Gastrocnemius medialis (tissue), 4 donors: ENCODE data around the gene TMEM108.

Source experiments
- POLR2A ChIP-seq, 2 donors: fragments of 450-650 bp; IDR thresholded peaks; one replicate each; pipeline ENCODE4 v1.6.1; 2017; ENCODE audit warnings: antibody characterized with exemption in 2 of 2, mild to moderate bottlenecking in 2 of 2, moderate library complexity in 2 of 2
- TF ChIP-seq, protein P1 (sequence below), 5 experiments: fragments of 450-650 bp in 3 of 5; fragments of 200-600 bp in 2 of 5; sonication (generic) in 2 of 5; IDR thresholded peaks in 4 of 5; conservative IDR thresholded peaks in 1 of 5; 1 replicate in 4 of 5; 2 replicates in 1 of 5; pipeline ENCODE4 v1.5.1; 2016 to 2019; ENCODE audit warnings: antibody characterized with exemption in 5 of 5, mild to moderate bottlenecking in 3 of 5, moderate library complexity in 3 of 5

DNA sequence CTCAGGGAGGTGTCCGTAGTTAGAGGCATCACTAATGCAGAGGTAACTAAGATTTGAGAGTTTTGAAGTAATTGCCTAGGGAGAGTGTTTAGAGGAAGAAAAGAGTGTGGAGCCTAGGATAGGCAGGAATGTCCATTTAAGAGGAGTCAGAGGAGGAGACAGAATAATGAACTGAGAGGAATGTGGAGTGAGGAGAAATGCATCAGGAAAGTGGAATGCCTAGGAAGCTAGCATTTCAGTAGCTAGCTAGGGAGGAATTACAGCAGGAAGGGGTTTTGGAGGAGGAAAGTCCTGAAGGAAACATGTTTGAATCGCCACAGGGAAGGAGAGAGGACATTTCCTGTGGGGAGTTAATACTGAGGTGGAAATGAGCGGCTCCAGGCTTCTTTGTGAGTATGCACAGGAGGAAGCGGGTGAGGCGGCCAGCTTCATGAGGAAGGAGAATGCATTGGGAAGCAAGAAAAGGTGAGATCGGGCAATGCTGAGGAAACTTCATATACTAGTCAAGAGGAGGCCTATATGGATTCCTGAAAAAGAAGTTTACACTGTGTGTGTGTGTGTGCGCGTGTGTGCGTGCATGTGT lies 154.3 kb downstream of the TMEM108 start:
- TF ChIP-seq POLR2A (IDR thresholded peaks at IDR 0.05): no peak
- TF ChIP-seq, protein P1, sequence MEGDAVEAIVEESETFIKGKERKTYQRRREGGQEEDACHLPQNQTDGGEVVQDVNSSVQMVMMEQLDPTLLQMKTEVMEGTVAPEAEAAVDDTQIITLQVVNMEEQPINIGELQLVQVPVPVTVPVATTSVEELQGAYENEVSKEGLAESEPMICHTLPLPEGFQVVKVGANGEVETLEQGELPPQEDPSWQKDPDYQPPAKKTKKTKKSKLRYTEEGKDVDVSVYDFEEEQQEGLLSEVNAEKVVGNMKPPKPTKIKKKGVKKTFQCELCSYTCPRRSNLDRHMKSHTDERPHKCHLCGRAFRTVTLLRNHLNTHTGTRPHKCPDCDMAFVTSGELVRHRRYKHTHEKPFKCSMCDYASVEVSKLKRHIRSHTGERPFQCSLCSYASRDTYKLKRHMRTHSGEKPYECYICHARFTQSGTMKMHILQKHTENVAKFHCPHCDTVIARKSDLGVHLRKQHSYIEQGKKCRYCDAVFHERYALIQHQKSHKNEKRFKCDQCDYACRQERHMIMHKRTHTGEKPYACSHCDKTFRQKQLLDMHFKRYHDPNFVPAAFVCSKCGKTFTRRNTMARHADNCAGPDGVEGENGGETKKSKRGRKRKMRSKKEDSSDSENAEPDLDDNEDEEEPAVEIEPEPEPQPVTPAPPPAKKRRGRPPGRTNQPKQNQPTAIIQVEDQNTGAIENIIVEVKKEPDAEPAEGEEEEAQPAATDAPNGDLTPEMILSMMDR (IDR thresholded peaks at IDR 0.05 in 4 of 5, conservative IDR thresholded peaks at IDR 0.05 in 1 of 5): no peak
